Measurements from ENCODE around the gene SLC35F5. TPM values are rescaled to one million over a fixed set of nuclear protein-coding genes. Genes with fewer than 3 reads are reported as not detected.
"Not testable (repeated sequence)": the region's sequence is repeated elsewhere in the genome, so short reads cannot be mapped to it uniquely, and the experiment has no call there.

Gene SLC35F5
- polyA plus RNA-seq, 1 experiment, result 52.4 TPM

GRCh38 chr2:113712941-113713340, 43.5 kb downstream of the SLC35F5 start:
- Histone ChIP-seq H3K27me3 (ENCODE audit: control insufficient read depth, insufficient read depth, low read length) (no peaks in the 10 kb centered on the region), H3K36me3 (ENCODE audit: control insufficient read depth, insufficient read depth, low read length) (peaks cover 1% of the 10 kb centered on the region; the same call in 1 of the 2 replicates), H3K4me3 (ENCODE audit: low read depth, low read length) (no peak overlapping the region)
- TF ChIP-seq CTCF (IDR thresholded peaks at IDR 0.05; ENCODE audit: insufficient read depth, low read depth, low read length), result no peak
- CTCF ChIA-PET, result no interaction called here
- POLR2A ChIA-PET, result no interaction called here
- DNase-seq (ENCODE audit: low read depth), result no peak

- CTCF ChIA-PET, result no interaction called here
These were observed 44.6 kb downstream of the SLC35F5 start for GRCh38 chr2:113711851-113712250.

GRCh38 chr2:113709022-113709421, 47.4 kb downstream of the SLC35F5 start:
- CTCF ChIA-PET, result no interaction called here
- POLR2A ChIA-PET, result no interaction called here

More at GRCh38 chr2:113711851-113712250, 44.6 kb downstream of the SLC35F5 start:
- Histone ChIP-seq H3K27me3 (ENCODE audit: control insufficient read depth, insufficient read depth, low read length) (no peaks in the 10 kb centered on the region), H3K36me3 (ENCODE audit: control insufficient read depth, insufficient read depth, low read length) (no peaks in the 10 kb centered on the region), H3K4me3 (ENCODE audit: low read depth, low read length) (no peak overlapping the region)
- TF ChIP-seq CTCF (IDR thresholded peaks at IDR 0.05; ENCODE audit: insufficient read depth, low read depth, low read length), result no peak
- no peak for DNase-seq (ENCODE audit: low read depth)
- POLR2A ChIA-PET, result no interaction called here

GRCh38 chr2:113707106-113707505, 49.3 kb downstream of the SLC35F5 start:
- no peak for TF ChIP-seq CTCF (IDR thresholded peaks at IDR 0.05; ENCODE audit: insufficient read depth, low read depth, low read length)
- no peak overlapping the region for H3K4me3 ChIP-seq (ENCODE audit: low read depth, low read length)
- POLR2A ChIA-PET, result no interaction called here
- peaks cover 1% of the 10 kb centered on the region; the same call in 1 of the 2 replicates for H3K36me3 ChIP-seq (ENCODE audit: control insufficient read depth, insufficient read depth, low read length)
- CTCF ChIA-PET, result no interaction called here
- DNase-seq (ENCODE audit: low read depth), result no peak
- H3K27me3 ChIP-seq (ENCODE audit: control insufficient read depth, insufficient read depth, low read length), result no peaks in the 10 kb centered on the region

More at GRCh38 chr2:113709022-113709421, 47.4 kb downstream of the SLC35F5 start:
- H3K27me3 ChIP-seq (ENCODE audit: control insufficient read depth, insufficient read depth, low read length), result no peaks in the 10 kb centered on the region
- DNase-seq (ENCODE audit: low read depth), result no peak
- no peak overlapping the region for H3K4me3 ChIP-seq (ENCODE audit: low read depth, low read length)
- H3K36me3 ChIP-seq (ENCODE audit: control insufficient read depth, insufficient read depth, low read length), result peaks cover 1% of the 10 kb centered on the region; the same call in 1 of the 2 replicates
- TF ChIP-seq CTCF (IDR thresholded peaks at IDR 0.05; ENCODE audit: insufficient read depth, low read depth, low read length), result no peak

- CTCF ChIA-PET, result interaction anchor here (1.0 kb wide), 1 partner anchor 18 kb away, joined by 5 read pairs; no protein-coding TSS in a partner anchor
- TF ChIP-seq CTCF (IDR thresholded peaks at IDR 0.05; ENCODE audit: insufficient read depth, low read depth, low read length), result no peak
- no peak for DNase-seq (ENCODE audit: low read depth)
- no peaks in the 10 kb centered on the region for H3K27me3 ChIP-seq (ENCODE audit: control insufficient read depth, insufficient read depth, low read length)
- H3K4me3 ChIP-seq (ENCODE audit: low read depth, low read length), result no peak overlapping the region
- H3K36me3 ChIP-seq (ENCODE audit: control insufficient read depth, insufficient read depth, low read length), result peaks cover 1% of the 10 kb centered on the region; the same call in 1 of the 2 replicates
- POLR2A ChIA-PET, result no interaction called here
These were observed 50.4 kb downstream of the SLC35F5 start for GRCh38 chr2:113705982-113706523.

GRCh38 chr2:113704300-113704993, 52.0 kb downstream of the SLC35F5 start:
- H3K36me3 ChIP-seq (ENCODE audit: control insufficient read depth, insufficient read depth, low read length); H3K27me3 ChIP-seq (ENCODE audit: control insufficient read depth, insufficient read depth, low read length); H3K4me3 ChIP-seq (ENCODE audit: low read depth, low read length); DNase-seq (ENCODE audit: low read depth); POLR2A ChIA-PET: not testable (repeated sequence)
- CTCF ChIA-PET, result interaction anchor here (1.5 kb wide), 1 partner anchor 276 kb away, joined by 3 read pairs; no protein-coding TSS in a partner anchor

Data from BJ (cell line).